ENCODE measurements around the gene ARL4D.
A peak's percentile ranks its signal among the peaks of the same experiment; 100 is the strongest.
"Not testable (repeated sequence)": the region's sequence is repeated elsewhere in the genome, so short reads cannot be mapped to it uniquely, and the experiment has no call there.

ARL4D gene, protein sequence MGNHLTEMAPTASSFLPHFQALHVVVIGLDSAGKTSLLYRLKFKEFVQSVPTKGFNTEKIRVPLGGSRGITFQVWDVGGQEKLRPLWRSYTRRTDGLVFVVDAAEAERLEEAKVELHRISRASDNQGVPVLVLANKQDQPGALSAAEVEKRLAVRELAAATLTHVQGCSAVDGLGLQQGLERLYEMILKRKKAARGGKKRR

GRCh38 chr17:43398724-43399595 lies at the start of gene ARL4D:
TSS of gene ARL4D (plus strand) at chr17:43398993. CDS start at chr17:43399733, 740 bp downstream.
- DNase-seq, result peak; percentile 29

DNA sequence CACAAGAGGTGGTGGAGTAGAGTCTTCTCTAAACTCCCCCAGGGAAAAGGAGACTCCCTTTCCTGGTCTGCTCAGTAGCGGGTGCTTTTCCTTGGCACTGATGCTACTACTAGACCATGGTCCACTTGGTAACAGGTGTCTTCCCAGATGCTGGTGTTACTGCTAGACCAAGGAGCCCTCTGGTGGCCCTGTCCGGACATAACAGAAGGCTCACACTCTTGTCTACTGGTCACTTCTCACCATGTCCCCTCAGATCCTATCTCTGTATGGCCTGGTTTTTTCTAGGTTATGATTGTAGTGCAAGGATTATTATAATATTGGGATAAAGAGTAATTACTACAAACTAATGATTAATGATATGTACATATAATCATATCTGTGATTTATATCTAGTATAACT lies 49.7 kb upstream of the ARL4D start:
- no peak for DNase-seq

DNA sequence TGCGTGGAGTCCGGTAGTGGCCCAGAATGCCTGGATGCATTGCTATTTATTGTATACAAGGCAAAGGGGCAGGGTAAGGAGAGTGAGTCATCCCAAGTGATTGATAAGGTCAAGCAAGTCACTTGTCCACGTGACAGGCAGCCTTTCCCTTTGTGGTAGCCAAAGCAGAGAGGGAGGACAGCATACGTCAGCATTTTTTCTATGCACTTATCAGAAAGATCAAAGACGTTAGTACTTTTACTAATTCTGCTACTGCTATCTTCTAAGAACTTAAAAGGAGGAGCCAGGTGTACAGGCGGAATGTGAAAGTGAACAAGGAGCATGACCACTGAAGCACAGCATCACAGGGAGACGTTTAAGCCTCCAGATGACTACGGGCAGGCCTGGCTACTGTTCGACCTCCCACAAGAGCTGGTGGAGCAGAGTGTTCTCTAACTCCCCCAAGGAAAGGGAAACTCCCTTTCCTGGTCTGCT lies 47.9 kb upstream of the ARL4D start:
- no peak for DNase-seq

DNA sequence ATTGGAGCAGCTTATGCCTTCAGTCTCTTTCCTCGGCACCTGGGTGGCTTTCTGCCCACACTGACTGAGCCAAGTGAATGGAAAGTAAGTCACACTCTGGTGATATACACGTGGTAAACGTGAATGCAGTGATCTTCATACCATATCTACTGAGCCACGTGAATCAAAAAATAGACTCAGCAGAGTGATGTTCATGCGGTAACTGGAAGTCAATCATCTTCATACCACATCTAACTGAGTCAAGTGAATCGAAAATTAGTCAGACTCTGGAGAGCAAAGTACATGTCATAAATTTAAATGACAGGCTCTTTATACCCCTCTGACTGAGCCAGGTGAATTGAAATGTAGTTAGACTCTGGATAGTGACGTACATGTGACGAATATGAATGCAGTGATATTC lies 47.1 kb upstream of the ARL4D start:
- DNase-seq, result no peak

- DNase-seq, result no peak
These were observed 46.0 kb upstream of the ARL4D start for GRCh38 chr17:43352579-43353331.

GRCh38 chr17:43353393-43353792 lies 45.4 kb upstream of the ARL4D start:
- no peak for DNase-seq

DNA sequence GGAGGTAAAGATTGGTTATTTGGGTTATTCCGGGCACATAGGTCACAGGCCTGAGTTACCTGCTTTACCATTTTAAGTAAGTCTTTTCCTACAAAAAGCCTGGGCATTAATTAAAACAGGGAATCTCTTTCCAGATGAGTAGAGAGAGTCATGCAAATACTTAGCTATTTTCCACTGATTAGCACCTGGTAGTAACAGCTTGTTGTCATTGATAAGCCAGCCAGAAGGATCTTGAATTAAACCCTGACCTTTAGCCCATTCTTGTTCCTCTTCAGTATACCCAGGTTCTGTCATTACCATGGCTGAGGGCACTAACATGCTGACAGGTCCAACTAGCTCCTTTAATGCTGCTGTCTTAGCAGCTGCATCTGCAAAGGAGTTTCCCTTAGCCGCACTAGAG lies 44.4 kb upstream of the ARL4D start:
- no peak for DNase-seq

GRCh38 chr17:43356450-43356849 lies 42.3 kb upstream of the ARL4D start:
- no peak for DNase-seq

- DNase-seq, result no peak
These were observed 41.8 kb upstream of the ARL4D start for GRCh38 chr17:43356999-43357398.

- no peak for DNase-seq
These were observed 39.2 kb upstream of the ARL4D start for GRCh38 chr17:43359469-43360110.

DNA sequence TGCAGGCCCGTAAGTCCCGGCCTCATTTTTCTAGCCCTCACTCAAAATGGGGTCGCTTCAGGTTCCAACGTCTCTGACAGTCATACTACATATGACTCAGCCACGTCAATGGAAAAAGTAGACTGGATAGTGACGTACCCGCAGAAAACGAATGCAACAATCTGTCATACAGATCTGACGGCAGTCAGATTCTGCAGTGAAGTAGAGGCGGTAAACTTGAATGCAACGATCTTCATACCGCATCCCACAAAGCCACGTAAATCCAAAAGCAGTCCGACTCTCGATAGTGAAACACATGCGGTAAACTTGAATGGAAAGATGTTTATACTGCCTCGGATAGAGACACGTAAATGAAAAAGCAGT lies 38.4 kb upstream of the ARL4D start:
- DNase-seq, result peak; percentile 9

GRCh38 chr17:43360739-43361505 lies 37.9 kb upstream of the ARL4D start:
- DNase-seq, result peak; percentile 99

GRCh38 chr17:43363181-43363925 lies 35.4 kb upstream of the ARL4D start:
- DNase-seq, result no peak

DNA sequence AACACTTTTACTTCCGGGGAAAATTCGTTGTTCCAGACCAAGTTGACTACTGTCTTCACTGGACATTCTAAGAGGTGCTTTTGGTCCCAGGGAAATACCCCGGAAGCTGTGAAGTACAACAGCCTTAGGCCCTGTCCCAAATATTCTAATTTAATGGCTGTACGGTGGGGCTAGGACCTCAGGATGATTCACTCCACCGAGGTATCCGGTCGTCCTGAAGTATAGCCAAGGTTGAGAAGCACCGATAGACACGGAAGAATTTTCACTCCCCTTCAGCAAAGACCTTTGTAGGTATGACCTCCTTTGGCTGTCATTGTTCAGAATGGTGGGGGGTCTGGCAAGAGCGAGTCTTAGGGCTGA lies 34.9 kb upstream of the ARL4D start:
- DNase-seq, result no peak

GRCh38 chr17:43365356-43365755 lies 33.4 kb upstream of the ARL4D start:
- DNase-seq, result no peak

DNA sequence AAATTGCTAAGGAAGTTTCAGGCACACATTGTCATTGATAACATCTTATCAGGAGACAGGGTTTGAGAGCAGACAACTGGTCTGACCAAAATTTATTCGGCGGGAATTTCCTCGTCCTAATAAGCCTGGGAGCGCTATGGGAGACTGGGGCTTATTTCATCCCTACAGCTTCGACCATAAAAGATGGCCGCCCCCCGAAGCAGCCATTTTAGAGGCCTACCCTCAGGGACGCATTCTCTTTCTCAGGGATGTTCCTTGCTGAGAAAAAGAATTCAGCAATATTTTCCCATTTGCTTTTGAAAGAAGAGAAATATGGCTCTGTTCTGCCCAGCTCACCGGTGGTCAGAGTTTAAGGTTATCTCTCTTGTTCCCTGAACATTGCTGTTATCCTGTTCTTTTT lies 32.9 kb upstream of the ARL4D start:
- not testable (repeated sequence) for DNase-seq

DNA sequence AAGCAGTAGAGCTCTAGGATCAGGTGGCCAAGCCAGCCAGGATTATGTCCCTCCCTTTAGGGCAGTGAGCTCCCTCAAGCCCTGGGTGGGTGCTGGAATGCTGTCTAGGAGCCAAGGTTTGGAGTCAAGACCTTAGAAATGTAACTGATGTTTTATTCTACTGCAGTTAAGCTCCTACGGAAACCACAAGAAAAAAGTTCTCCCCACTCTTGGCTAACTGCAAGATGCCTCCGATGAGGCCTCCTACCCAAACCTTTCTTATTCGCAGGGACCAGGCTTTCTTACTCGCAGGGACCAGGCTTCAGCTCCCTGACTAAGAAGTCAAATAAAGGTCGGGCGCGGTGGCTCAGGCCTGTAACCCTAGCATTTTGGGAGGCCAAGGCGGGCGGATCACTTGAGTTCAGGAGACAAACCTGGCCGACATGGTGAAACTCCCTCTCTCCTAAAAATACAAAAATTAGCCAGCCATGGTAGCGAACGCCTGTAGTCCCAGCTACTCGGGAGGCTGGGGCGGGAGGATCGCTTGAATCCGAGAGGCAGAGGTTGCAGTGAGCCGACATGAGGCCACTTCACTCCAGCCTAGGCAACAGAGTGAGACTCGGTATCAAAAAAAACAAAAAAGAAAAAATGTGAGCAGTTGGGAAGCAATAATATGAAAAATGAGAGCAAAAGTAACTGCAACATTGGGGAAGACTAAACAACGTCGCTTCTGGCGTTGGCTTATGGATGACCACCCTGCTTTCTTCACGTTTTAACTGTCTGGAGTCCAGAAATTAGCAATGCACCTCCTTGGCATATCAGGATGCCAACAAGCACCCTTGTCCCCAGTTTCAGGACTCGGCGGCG lies 31.7 kb upstream of the ARL4D start:
- no peak for DNase-seq

DNA sequence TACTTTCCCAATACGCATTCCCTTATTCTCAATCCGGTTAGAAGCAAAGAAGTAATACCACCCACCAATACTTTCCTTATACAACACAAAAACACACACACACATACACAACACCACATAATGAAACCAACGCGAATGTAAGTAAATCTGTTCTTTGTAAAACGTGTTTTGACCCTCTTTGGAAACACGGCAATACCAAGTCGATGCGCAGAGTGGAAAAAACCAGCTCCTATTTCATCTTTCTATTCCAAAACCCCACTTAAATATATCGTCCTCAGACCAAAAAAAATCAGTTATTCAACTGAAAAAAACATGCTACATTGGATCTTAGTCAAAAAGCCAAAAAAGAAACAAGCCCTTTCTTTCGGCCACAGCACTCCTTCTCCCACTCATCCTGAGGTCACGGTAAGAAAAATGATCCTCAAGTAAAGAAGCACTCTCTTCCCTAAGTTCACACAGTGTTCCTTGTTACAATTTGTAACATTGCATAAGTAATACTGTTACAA lies 31.0 kb upstream of the ARL4D start:
- DNase-seq, result peak; percentile 96

DNA sequence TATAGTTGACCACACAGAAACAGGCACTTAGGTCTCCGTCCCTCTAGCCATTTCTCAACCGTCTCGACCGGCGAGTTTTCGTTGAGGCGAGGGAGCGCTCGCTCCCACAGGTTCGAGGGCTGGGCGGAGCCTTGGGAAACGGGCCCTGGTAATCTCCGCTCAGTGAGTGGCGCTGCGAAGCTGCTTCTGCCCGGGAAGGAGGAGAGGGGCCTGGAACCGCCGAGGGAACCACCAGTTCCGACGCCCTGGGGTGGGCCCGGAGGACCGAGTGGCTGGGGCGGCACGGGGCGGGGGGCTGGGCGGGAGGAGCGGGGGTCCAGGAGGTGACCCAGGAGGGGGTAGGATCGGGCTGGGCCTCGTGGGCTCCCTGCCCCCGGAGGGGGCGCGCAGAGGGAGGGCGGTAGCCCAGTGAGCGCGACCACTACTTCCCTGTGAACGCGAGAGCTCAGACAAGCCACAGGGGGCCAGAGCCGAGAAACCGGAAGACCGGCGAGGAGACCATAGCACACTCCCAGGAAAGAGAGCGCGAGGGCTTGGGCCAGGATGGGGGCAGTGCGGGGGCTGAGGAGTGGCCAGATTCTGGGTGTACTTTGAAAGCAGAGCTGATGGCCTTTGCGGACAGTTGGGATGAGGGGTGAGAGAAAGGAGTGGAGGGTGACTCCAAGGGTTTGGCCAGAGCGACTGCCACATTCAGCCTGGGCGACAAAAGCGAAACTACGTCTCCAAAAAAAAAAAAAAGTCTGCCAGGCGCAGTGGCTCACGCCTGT lies 29.9 kb upstream of the ARL4D start:
- DNase-seq, result peak; percentile 78

- no peak for DNase-seq
These were observed 28.8 kb upstream of the ARL4D start for GRCh38 chr17:43369986-43370385.

All from NCI-H2081 treated with DMSO at 0.1 percent for 48 hours (cell line).